Heart left ventricle (tissue), 16 donors: Measurements from ENCODE around the gene SOX6. TPM values are rescaled to one million over a fixed set of nuclear protein-coding genes. Genes with fewer than 3 reads are reported as not detected.

Source experiments
- ATAC-seq, 4 donors: fragments of 200-7000 bp; cut with Tn5 transposase; one replicate each; pipeline ENCODE4 v1.9.1; 2020 to 2022; ENCODE audit warnings: moderate library complexity in 4 of 4, mild to moderate bottlenecking in 3 of 4, moderate number of reproducible peaks in 1 of 4
- DNase-seq, 5 donors: peaks; one replicate each; pipeline ENCODE4 v3.0.0-alpha.2; 2020
- H3K27ac ChIP-seq, 12 donors: fragments of 200-600 bp; sonication (generic) in 4 of 12; one replicate each; pipeline versions ENCODE4 v1.5.0 to v1.8.0; 2016 to 2022; ENCODE audit warnings: mild to moderate bottlenecking in 2 of 12
- H3K27me3 ChIP-seq, 9 donors: fragments of 200-600 bp; sonication (generic) in 2 of 9; one replicate each; pipeline versions ENCODE4 v1.5.1 to v1.8.0; 2016 to 2022; ENCODE audit warnings: mild to moderate bottlenecking in 3 of 9
- H3K36me3 ChIP-seq, 9 donors: fragments of 200-600 bp; sonication (generic) in 2 of 9; one replicate each; pipeline versions ENCODE4 v1.5.0 to v1.8.0; 2018 to 2022; ENCODE audit warnings: mild to moderate bottlenecking in 2 of 9
- H3K4me1 ChIP-seq, 12 donors: fragments of 200-600 bp; sonication (generic) in 4 of 12; one replicate each; pipeline versions ENCODE4 v1.5.0 to v1.8.0; 2016 to 2022; ENCODE audit warnings: mild to moderate bottlenecking in 3 of 12
- H3K4me3 ChIP-seq, 12 donors: fragments of 200-600 bp; sonication (generic) in 4 of 12; one replicate each; pipeline versions ENCODE4 v1.5.0 to v1.8.0; 2017 to 2022; ENCODE audit warnings: mild to moderate bottlenecking in 9 of 12, moderate library complexity in 4 of 12
- H3K9me3 ChIP-seq, 12 donors: fragments of 200-600 bp; sonication (generic) in 4 of 12; one replicate each; pipeline versions ENCODE4 v1.5.0 to v1.8.0; 2016 to 2022; ENCODE audit warnings: mild to moderate bottlenecking in 1 of 12
- CTCF ChIP-seq, 12 donors: fragments of 200-600 bp; sonication (generic) in 4 of 12; IDR thresholded peaks; one replicate each; pipeline versions ENCODE4 v1.5.0 to v1.8.0; 2018 to 2022; ENCODE audit warnings: antibody characterized with exemption in 12 of 12, mild to moderate bottlenecking in 5 of 12
- POLR2A ChIP-seq, 2 donors: fragments of 450-650 bp; IDR thresholded peaks; one replicate each; pipeline ENCODE4 v1.6.1; 2017; ENCODE audit warnings: antibody characterized with exemption in 2 of 2, mild to moderate bottlenecking in 2 of 2, moderate library complexity in 2 of 2
- WGBS, 4 donors: extraction: QIAGEN DNeasy Blood & Tissue Kit in 2 of 4; methylation state at CpG; one replicate each; pipeline versions ENCODE4 v1.1.5 to v1.1.7; 2013 to 2018; 5-methylcytosine and 5-hydroxymethylcytosine counted together
- intact Hi-C, 10 donors: fragments of 100-400 bp; cut with DNase I; formaldehyde crosslinking; loops; one replicate each; pipeline versions ENCODE4 v1.11.1 to v1.14.2; 2022
- polyA plus RNA-seq, 2 donors: library from polyadenylated mRNA; stranded (reverse); fragments of 200-250 nt; gene quantifications; one replicate each; pipeline ENCODE4 v1.2.3, GENCODE V29; 2013
- total RNA-seq, 9 donors: library from RNA; depleted of rRNA in 2 of 9; stranded (reverse); fragments of >200 nt in 2 of 9; fragmentation: NEBNext Ultra II Directional in 3 of 9; extraction: Animal tissue kit (Norgen Biotek cat#: 25700) in 3 of 9; gene quantifications; one replicate each; pipeline versions ENCODE4 v1.1.0 to v1.2.4, GENCODE V29; 2016 to 2023
- donor health status: ischemic (EF 13 %, LVEDD 7.1; RV severe dilation, severe dysfunction).
- donor health status: healthy with polysubstance abuse.
- donor health status: DM: no; HTN: yes; CAD: no.
- donor health status: DM: no; HTN: no; CAD: no.
- donor health status: ischemic (EF 25% LVEDD 6.9; RV normal size, moderate dysfunction).
- donor health status: ischemic (EF 25% LVEDD 5.7; RV mildly dilated, moderate dysfunction).
- donor health status: healthy.
- donor health status: DM: yes; HTN: yes; CAD: no.
- donor health status: ischemic (EF 35%, LVEDD 5.7; RV mildly dilated, moderate dysfunction).
- donor health status: nonischemic (EF 11% LVEDD 7.7; RV severe dilation, severe dysfunction).
- donor health status: DM: yes; HTN: yes; CAD: no.
- donor health status: PGD.
- donor health status: ischemic (EF 29% LVEDD 5.4; RV normal size, mild dysfunction).
- donor health status: nonischemic (EF 23%, LVEDD 6.1; RV moderate dilation, normal function).

The SOX6 gene
- total and polyA plus RNA-seq, 11 donors, result 1.5 to 39.6 (median 15.6) TPM

DNA sequence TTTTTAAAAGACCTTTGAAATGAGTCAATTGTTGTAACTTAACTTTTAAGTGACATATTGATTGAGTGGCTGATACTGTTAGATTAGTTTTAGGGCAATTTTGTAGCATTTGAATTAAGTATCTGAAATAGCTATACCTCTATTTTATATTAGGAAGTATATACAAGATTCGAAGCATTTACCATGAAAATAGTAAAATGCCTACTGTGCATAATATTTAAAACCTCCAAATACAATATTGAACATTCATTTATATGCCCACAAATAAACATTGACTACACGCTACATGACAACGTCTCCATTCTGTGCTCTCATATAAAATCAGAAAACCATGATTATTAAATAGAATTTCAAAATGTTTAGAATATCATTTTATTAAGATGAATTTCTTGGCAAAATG, 14.5 kb downstream of the SOX6 start:
- DNase-seq (no peak), ATAC-seq (no peak)
- Histone ChIP-seq H3K36me3 (peaks cover 0 to 4% (median 0%) of the 10 kb centered on the region in 9 donors), H3K4me3 (no peak overlapping the region), H3K4me1 (peaks cover 0 to 26% (median 2%) of the 10 kb centered on the region in 12 donors), H3K27ac (no peak overlapping the region), H3K9me3 (no peaks in the 10 kb centered on the region), H3K27me3 (no peaks in the 10 kb centered on the region)
- intact Hi-C loops, result no loop called here
- WGBS, 4 donors, result 92 to 98% (median 97%) methylated on average over 3 of the region's 3 CpGs
- TF ChIP-seq CTCF (IDR thresholded peaks at IDR 0.05), result no peak
- no peak for TF ChIP-seq POLR2A (IDR thresholded peaks at IDR 0.05)

- 71 to 76% (median 73%) methylated on average over 1 of the region's 1 CpG for WGBS, 4 donors
- no peak for TF ChIP-seq CTCF (IDR thresholded peaks at IDR 0.05)
- no peak for TF ChIP-seq POLR2A (IDR thresholded peaks at IDR 0.05)
- no peaks in the 10 kb centered on the region for H3K9me3 ChIP-seq
- H3K27me3 ChIP-seq, result no peaks in the 10 kb centered on the region
- ATAC-seq, result no peak
- H3K36me3 ChIP-seq, result peaks cover 0 to 4% (median 0%) of the 10 kb centered on the region in 9 donors
- H3K27ac ChIP-seq, result no peak overlapping the region
- intact Hi-C loops, result no loop called here
- no peak for DNase-seq
- peaks cover 0 to 17% (median 0%) of the 10 kb centered on the region in 12 donors for H3K4me1 ChIP-seq
- no peak overlapping the region for H3K4me3 ChIP-seq
Measured at GRCh38 chr11:16338393-16338792, 18.0 kb downstream of the SOX6 start.

DNA sequence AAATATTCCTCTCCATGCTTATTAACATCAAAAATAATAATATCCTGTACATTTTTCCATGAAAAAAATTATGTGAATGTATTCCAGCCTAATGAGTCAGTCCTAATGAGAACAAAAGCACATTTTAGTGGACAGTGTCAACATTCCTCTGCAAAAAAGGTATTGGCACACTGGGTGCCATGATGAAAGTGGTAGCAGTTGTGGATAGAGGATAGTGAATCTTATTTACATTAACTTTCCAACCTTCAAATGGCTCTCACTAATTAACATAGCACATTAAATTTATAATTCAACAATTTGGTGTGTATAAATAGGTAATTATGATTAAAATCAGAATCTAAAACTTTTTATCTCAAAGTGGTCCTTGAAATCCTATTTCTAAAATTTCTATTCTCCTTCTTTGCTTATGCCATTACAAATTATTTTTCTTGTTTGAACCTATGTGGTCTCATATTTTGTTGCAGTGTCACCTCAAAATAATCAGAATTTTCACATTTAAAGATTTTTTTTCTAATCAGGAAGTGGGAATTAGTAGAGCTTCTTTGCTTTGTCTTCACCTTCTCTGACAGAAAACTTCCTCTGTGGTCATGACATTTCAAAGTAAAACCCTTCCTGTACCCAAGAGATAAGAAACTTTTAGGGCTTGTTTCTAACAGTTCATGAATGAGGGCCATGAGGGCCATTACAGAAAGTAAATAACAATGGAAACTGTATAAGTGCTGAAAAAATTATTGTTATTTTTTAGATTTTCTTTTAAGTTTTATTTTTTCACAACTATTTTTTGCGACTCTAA, 18.7 kb downstream of the SOX6 start:
- Histone ChIP-seq H3K27ac (no peak overlapping the region), H3K4me3 (no peak overlapping the region), H3K36me3 (peaks cover 0 to 4% (median 0%) of the 10 kb centered on the region in 9 donors), H3K9me3 (no peaks in the 10 kb centered on the region), H3K4me1 (peaks cover 0 to 17% (median 0%) of the 10 kb centered on the region in 12 donors), H3K27me3 (no peaks in the 10 kb centered on the region)
- TF ChIP-seq CTCF (IDR thresholded peaks at IDR 0.05) (no peak), POLR2A (IDR thresholded peaks at IDR 0.05) (no peak)
- WGBS, 4 donors, result 89 to 93% (median 92%) methylated on average over 1 of the region's 1 CpG
- ATAC-seq (no peak), DNase-seq (no peak)
- intact Hi-C loops, result no loop called here

GRCh38 chr11:16336721-16337120, 19.6 kb downstream of the SOX6 start:
- intact Hi-C loops, result no loop called here
- H3K4me3 ChIP-seq, result no peak overlapping the region
- no peak for ATAC-seq
- peaks cover 0 to 4% (median 0%) of the 10 kb centered on the region in 9 donors for H3K36me3 ChIP-seq
- H3K27ac ChIP-seq, result no peak overlapping the region
- no peaks in the 10 kb centered on the region for H3K27me3 ChIP-seq
- TF ChIP-seq POLR2A (IDR thresholded peaks at IDR 0.05), result no peak
- TF ChIP-seq CTCF (IDR thresholded peaks at IDR 0.05), result no peak
- no peaks in the 10 kb centered on the region for H3K9me3 ChIP-seq
- peaks cover 0 to 17% (median 0%) of the 10 kb centered on the region in 12 donors for H3K4me1 ChIP-seq
- no peak for DNase-seq
